ENCODE data around the gene WAC.

GRCh38 chr10:28627102-28627501 lies 94.2 kb downstream of the WAC start:
- TF ChIP-seq CTCF (IDR thresholded peaks at IDR 0.05): no peak
- TF ChIP-seq KDM5A (IDR thresholded peaks at IDR 0.05): no peak
- TF ChIP-seq NR3C1 (IDR thresholded peaks at IDR 0.05): no peak
- no peak for TF ChIP-seq RFX5 (IDR thresholded peaks at IDR 0.05)
- no peak for TF ChIP-seq POLR2A (IDR thresholded peaks at IDR 0.05; ENCODE audit: low read length)
- no peak for TF ChIP-seq MYC (IDR thresholded peaks at IDR 0.05; ENCODE audit: borderline replicate concordance, low read length)
